Erythroblast (primary cell): ENCODE results near the gene PMF1.

Experiments
- GATA1 ChIP-seq: IDR thresholded peaks from 2 replicates; pipeline ENCODE4 v1.6.1; 2011; ENCODE audit warnings: low read depth, mild to moderate bottlenecking, control low read depth, low read length, moderate library complexity
- POLR2A ChIP-seq: IDR thresholded peaks from 2 replicates; pipeline ENCODE4 v1.6.1; 2011; ENCODE audit warnings: mild to moderate bottlenecking, low read length

- TF ChIP-seq POLR2A (no peak), GATA1 (no peak)
These were observed 38.7 kb downstream of the PMF1 start for GRCh38 chr1:156251527-156251926.
